Stimulated activated CD8-positive, alpha-beta memory T cell treated with anti-CD3 and anti-CD28 coated beads, Interleukin-7, amount 100 ng/mL, for 48 hours (primary cell): ENCODE results near the gene KRT14.
"Not testable (repeated sequence)": the region's sequence is repeated elsewhere in the genome, so short reads cannot be mapped to it uniquely, and the experiment has no call there.

Experiments
- DNase-seq, 2 donors: peaks; one replicate each; pipeline ENCODE4 v3.0.0-alpha.2; 2020; ENCODE audit warnings: low read depth in 1 of 2; ENCODE audit errors: extremely low read depth in 1 of 2

Gene KRT14

GRCh38 chr17:41580244-41580575, 6.5 kb downstream of the KRT14 start:
- no peak for DNase-seq

GRCh38 chr17:41579484-41580243, 7.0 kb downstream of the KRT14 start:
- DNase-seq, result peak; percentile 39 to 63

GRCh38 chr17:41578971-41579370, 7.7 kb downstream of the KRT14 start:
- DNase-seq, result no peak

GRCh38 chr17:41578538-41578937, 8.2 kb downstream of the KRT14 start:
- no peak for DNase-seq

- not testable (repeated sequence) for DNase-seq
These were observed 10.0 kb downstream of the KRT14 start for GRCh38 chr17:41576740-41577139.

- DNase-seq, result no peak
These were observed 11.4 kb downstream of the KRT14 start for GRCh38 chr17:41575336-41575735.

- DNase-seq, result no peak
These were observed 14.9 kb downstream of the KRT14 start, which contains the start of gene KRT9 for GRCh38 chr17:41571561-41572434. Gene KRT9 (minus strand): TSS chr17:41572059. CDS start chr17:41571992, 67 bp downstream.

GRCh38 chr17:41567317-41567716, 19.4 kb downstream of the KRT14 start:
- DNase-seq, result no peak

GRCh38 chr17:41565338-41565737, 21.4 kb downstream of the KRT14 start:
- no peak for DNase-seq

- no peak for DNase-seq
These were observed 23.0 kb downstream of the KRT14 start for GRCh38 chr17:41563607-41564170.

- DNase-seq, result no peak
These were observed 25.1 kb downstream of the KRT14 start for GRCh38 chr17:41561554-41561953.

GRCh38 chr17:41559548-41559947, 27.1 kb downstream of the KRT14 start:
- no peak for DNase-seq

GRCh38 chr17:41556931-41557330, 29.8 kb downstream of the KRT14 start:
- DNase-seq, result no peak

- DNase-seq, result no peak
These were observed 30.4 kb downstream of the KRT14 start for GRCh38 chr17:41556306-41556705.

- DNase-seq, result no peak
These were observed 31.4 kb downstream of the KRT14 start for GRCh38 chr17:41555105-41555887.

- no peak for DNase-seq
These were observed 32.6 kb downstream of the KRT14 start for GRCh38 chr17:41553987-41554680.

- no peak for DNase-seq
These were observed 33.5 kb downstream of the KRT14 start for GRCh38 chr17:41553176-41553575.

GRCh38 chr17:41552455-41552854, 34.2 kb downstream of the KRT14 start:
- no peak for DNase-seq

GRCh38 chr17:41551365-41551764, 35.3 kb downstream of the KRT14 start:
- no peak for DNase-seq

- no peak for DNase-seq
These were observed 37.1 kb downstream of the KRT14 start for GRCh38 chr17:41549596-41550039.
